Globus pallidus (tissue), 1 donor: ENCODE measurements around the gene MYL6.
A peak's percentile ranks its signal among the peaks of the same experiment; 100 is the strongest.
"Not testable (repeated sequence)": the region's sequence is repeated elsewhere in the genome, so short reads cannot be mapped to it uniquely, and the experiment has no call there.

Source experiments
- DNase-seq: peaks from one replicate; pipeline ENCODE4 v3.0.0-alpha.2; 2015; ENCODE audit warnings: low spot score

Gene MYL6

DNA sequence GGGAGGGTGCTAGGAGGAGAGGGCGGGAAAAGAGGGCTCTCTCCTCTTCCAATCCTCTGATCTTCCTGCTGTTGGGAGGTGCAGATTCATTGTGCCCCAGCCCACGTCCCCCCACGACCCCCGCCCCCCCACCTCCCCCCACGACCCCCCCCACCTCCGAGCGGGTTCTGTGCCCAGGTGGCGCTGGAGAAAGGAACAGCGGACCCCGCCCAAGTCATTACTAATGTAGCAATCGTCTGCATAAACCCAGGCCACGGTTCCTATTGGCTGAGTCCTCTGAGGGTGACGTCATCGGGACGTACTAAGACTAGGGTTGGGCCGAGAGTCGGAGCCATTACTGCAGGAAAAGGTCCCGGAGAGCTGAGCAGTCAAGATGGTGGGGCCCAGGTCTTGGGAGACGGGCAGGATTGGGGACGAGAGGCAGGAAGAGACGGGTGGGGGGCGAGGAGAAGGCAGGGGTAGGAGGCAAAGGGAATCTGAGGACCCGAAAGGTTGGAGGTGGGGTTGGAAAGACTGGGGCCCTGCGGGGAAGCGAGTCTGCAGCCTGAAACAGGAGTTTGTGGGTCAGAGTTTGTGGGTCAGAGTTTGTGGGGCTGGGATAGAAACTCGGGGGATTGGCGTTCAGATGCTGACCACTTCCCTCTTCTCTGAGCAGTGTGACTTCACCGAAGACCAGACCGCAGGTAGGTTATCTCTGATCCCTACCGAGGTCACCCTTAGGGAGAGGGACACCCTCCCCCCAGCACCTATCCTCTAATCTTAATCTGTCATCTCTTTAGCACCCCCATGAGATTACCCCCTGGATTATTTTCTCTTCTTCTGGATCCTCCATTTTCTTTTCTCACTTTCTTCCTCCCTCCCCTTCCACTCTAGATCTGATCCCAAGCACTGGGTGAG is at the start of gene MYL6:
TSS of gene MYL6 (plus strand) at position 331 of the 897 bp plus-strand sequence. CDS start at position 374, 43 bp downstream.
- peak; percentile 98 for DNase-seq

DNA sequence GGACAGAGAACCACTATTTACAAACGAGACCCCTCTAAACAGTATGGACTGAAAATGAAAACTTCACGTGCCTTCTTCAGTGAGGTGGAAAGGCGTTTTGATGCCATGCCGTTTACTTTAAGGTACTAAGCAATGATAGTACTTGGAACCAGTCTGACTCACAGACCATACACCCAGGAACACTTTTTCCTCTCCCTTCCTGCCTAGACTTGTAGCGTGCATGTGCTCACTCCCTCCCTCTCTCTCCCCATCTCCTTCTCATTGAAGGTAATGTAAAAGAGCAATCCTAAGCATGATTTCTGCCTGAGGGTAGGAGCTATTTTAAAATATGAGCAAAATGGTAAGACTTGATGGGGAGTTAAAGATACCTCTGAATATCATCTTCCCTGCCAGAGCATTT is 47.6 kb upstream of the MYL6 start:
- DNase-seq = no peak

DNA sequence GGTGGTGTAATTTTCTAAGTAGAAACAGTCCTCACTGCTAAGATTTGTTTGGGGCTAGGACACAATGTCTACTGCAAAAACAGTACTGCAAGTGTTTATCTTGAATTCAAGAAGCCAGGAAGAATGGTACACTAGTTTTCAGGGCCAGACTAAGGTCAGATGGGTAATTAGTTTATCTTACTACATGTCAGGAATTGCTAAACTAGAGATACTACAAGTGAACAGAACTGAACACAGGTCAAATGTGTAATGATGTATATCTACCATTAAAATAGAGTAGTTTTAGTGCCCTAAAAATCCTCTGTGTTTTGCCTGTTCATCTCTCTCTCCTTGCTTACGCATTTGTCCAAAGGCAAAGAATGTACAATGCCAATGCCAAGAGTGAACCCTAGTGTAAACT is 44.1 kb upstream of the MYL6 start:
- DNase-seq = no peak

DNA sequence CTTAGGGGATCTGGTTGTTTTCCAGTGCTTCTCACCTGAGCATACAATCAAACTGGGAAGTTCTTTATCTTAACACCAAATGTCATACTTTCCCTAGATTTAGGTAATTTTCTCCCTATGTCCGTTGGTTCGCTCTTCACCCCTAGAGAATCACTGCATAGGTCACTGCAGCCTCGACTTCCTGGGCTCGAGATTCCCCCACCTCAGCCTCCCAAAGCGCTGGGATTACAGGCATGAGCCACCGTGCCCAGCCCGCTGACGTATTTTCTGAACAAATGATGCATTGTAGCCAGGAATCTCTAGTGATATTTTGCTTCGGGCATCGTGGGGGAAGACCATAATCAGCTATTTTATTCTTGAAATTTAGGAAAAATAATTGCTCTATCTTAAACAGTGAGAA is 42.8 kb upstream of the MYL6 start:
- DNase-seq = peak; percentile 26

DNA sequence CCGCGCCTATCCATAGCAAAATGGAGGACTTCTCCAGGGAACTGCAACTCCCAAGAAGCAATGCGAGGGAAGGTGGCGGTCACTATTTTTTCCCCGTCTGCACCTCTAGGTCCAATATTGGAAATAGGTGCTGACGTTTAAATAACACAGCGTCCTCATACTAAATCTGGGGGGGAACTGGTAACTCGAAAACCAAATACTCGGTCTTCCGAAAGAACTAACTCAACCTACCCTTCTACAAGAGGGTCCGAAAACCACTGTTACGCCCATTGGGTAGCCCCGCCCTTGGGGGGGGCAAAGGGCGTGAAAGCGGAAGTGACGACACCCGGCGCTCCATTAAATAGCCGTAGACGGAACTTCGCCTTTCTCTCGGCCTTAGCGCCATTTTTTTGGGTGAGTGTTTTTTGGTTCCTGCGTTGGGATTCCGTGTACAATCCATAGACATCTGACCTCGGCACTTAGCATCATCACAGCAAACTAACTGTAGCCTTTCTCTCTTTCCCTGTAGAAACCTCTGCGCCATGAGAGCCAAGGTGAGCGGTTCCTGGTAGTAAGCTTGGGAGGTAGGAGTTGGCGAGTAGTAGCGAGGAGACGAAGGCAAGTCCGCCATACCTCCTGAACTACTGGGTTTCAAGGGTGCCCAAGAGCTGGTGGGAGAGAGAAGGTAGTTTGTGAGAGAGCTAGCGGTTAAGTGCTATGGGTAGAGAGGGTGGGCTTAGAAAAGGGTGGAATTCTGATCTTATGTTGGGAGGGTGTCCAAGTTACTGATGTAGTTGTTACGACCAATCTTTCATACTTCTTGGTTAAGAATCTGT is 41.7 kb upstream of the MYL6 start, which contains the start of gene RPL41:
TSS of gene RPL41 (plus strand) at position 367 of the 815 bp plus-strand sequence.
- peak; percentile 97 for DNase-seq

DNA sequence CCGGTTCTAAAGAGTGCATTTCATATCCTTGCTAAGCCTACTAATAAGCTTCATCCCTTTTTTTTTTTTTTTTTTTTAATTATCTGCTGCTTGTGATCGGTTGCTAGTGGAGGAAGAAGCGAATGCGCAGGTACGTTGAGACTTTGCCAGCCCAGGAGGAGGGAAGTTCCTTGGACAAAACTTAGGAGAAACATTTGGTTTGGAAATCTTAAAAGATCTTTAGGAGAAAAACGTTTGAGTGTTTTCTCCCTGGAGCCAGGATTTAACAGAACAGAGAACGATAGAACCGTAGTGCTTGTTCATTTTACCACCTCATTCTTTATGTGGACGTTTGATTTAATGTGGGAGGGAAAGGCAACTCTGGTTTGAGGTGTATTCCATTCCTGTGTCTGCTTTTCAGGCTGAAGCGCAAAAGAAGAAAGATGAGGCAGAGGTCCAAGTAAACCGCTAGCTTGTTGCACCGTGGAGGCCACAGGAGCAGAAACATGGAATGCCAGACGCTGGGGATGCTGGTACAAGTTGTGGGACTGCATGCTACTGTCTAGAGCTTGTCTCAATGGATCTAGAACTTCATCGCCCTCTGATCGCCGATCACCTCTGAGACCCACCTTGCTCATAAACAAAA is 41.0 kb upstream of the MYL6 start:
- not testable (repeated sequence) for DNase-seq

DNA sequence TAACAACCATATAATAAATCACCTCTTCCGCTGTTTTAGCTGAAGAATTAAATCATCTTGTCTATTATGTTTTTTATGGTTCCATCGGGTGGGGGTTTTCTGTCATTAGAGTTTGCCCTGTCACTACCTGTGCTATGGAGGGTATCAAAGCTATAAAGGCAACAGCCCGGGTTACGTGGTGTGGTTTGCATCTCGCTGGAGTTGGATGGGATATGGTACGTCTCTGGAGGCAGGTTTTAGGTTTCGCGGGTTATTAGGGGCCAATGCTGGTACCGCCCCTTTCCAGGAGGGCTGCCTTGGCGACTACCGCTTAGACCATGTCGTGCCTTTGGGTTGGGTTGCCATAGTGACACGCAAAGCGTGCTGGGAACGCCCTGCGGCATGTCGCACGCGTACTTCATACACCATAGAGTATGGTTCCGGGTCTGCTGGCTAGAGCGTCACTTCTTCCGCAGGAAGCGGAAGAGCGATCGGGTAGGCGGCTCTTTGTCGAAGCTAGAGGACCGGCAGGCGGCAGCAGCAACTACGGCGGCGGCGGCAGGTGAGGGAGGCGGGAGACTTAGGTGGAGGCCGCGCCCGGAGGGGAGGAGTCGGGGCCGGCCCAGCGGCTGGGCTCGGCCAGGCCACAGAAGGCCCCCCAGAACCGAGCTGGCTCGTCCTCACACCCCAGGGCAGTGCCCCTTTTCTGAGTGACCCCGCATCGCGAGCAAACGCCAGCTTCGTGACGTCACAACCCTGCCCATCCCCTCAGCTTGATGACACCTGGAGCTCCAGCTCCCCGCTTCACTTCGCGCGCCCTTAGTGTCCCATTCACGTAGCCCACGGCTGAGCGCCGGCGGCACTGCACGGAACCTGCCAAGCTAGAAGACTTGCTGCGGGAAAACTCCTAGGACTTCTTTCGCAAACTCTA is 40.1 kb upstream of the MYL6 start, which contains the start of gene ZC3H10:
TSS of gene ZC3H10 (plus strand) at position 489 of the 910 bp plus-strand sequence. CDS start 2,297 bp downstream, outside the sequence.
- DNase-seq = peak; percentile 97

DNA sequence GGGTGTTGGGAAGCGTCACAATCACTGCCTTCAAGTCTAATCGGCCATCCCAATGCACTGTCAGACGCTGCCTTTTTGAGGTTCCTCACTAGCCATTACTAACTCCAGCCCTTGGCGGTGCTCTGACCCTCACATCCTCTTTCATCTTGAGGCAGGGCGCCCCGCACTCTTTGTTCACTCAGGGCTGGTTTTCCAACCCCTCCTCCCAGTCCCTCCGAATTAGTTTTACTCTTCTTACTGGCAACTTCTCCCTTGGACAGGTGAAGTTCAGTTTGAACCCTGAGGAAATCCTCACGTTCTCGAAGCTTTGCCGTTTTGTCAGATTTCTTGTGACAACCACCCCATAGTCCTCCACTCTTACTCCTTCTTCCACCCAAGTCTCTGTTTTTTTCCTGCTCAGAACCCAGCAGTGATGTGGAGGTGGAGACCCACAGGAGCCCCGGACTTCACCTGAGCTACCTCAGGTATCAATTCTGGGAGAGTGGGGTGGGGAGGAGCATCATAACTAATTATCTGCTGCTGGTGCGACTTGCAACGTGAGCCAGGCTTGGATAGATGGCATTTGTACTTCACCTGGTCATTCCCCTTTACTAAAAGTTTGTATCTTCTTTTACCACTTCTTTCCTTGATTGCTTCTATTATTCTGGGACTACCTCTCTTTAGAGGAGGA is 39.3 kb upstream of the MYL6 start:
- DNase-seq = no peak

DNA sequence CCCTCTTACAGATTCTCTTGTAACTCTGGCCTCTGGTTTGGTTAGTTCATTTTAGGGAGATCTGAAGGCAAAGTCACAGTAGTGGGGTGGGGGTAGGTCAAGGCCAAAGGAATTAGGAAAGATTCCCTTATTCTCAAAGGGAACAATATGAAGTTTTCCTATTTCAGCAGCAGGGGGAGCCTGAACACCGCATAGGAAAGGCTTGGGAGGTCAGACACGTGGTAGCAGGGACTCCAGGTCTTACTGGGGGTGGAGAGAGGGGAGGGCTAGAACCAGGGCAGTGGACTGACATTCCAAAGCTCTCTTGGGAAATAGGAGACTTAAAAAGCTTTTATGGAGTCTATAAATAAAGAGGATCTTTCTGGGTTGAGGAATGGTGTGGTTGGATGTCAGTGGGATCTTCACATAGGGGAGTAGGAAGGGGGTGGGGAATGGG is 38.8 kb upstream of the MYL6 start:
- DNase-seq = peak; percentile 71

DNA sequence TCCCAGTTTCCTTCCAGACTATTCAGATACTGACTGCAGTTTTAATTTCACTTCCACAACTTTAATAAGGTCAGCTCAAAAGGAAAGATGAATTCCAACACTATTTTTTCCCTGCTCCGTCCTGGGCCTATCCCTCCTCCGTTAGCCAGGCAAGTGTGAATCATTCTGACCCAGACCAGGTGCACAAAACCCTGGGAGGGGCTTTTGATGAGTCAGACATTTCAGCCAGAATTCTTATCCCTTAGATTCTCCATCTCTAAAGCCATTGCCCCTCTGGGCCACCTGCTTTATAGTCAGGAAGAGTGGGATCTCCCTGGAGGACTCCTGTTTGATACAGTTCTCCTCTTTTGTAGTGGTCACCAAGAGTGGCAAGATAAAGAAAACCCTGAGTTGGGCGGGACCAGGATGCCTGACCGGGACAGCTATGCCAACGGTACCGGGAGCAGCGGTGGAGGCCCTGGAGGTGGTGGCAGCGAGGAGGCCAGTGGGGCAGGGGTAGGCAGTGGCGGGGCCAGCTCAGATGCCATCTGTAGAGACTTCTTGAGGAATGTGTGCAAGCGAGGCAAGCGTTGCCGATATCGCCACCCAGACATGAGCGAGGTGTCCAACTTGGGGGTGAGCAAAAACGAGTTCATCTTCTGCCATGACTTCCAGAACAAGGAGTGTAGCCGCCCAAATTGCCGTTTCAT is 37.9 kb upstream of the MYL6 start:
- no peak for DNase-seq

DNA sequence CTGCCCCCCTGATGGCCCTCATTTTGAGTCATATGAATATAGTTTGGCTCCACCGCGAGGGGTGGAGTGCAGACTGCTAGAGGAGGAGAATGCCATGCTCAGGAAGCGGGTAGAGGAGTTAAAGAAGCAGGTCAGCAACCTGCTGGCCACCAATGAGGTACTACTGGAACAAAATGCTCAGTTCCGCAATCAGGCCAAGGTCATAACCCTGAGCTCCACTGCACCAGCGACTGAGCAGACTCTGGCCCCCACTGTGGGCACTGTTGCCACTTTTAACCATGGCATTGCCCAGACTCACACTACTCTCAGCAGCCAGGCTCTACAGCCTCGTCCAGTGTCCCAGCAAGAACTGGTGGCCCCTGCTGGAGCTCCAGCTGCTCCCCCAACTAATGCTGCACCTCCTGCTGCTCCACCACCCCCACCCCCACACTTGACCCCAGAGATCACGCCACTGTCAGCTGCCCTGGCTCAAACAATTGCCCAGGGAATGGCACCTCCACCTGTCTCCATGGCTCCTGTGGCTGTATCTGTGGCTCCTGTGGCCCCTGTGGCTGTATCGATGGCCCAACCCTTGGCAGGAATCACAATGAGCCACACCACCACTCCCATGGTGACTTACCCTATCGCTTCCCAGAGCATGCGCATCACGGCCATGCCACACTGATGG is 36.8 kb upstream of the MYL6 start:
- DNase-seq = no peak

DNA sequence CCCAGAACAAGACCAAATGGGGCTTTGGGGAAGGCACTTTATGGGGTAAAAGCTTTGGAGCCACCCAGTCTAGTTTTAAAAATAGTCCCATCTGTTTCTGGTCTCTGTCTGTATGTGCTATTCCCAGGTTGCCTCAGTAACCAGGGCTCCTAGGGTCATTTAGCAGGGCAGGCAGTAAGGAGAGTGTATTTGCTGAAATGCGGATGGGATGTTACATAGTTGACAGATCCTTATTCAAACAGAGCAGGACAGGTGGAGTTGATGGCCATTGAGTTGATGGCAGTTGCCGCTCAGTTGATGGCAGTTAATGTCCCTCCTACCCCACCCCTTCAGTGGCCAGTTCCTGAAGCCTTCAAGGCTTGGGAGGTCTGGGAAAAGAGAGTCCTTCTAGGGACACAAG is 35.5 kb upstream of the MYL6 start:
- no peak for DNase-seq

DNA sequence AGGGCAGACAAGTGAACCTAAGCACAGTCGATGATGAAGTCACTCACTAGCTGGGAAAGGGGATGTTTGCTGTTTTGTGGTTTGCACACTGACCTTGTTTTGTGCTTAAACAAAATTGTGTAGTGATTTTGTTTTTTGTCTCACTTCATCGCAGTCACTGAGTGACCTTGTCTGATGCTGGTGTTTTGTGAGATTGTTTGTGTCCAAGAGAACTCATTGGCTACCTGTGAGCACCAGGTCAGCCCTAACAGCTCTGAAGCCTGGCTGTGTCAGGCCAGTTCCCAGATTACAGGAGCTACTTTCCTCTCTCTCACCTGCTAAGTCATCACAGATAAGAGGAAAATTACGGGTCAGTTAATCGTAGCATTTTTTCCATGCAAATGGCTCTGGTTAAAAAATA is 34.0 kb upstream of the MYL6 start:
- no peak for DNase-seq

DNA sequence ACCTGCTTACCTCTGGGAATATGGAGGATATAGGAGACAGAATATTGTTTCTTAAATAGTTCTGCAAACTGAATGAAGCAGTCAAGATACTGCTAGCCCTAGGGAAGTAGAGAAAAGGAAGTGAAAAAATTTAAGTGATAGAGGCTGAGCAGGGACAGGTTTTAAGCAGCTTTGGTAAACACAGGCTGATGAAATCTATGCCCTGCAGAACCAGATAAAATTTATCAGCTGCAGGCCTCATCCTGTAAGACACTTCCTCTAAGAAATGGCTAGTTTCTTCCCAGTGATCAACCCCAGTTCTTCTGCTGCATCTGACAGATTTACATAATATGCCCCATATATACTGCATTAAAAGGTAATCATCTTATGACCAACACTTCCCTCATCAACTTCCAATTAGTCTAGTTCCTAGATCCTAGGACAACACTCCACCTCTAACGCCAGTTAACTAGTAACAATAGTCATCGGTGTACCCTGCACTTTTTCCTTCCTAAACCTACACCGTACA is 31.4 kb upstream of the MYL6 start:
- DNase-seq = no peak

DNA sequence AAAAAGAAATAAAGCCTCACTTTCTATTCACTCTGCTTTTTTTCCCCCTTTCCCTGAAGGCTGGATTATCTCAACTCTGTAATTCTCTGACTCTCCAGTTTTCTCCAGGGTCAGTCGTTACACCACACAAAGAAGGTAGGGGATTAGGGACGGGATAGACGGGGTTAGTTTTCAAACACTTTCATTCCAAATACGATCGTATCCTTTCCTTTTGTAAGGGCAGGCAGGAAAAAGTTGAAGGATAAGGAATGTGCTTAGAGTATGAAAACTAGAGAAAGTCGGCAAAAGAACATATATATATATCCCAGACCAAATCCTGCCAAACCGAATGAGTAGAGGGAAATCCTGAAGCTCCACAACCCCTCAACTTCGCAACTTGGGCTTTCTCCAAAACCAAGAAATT is 30.7 kb upstream of the MYL6 start:
- DNase-seq = no peak

DNA sequence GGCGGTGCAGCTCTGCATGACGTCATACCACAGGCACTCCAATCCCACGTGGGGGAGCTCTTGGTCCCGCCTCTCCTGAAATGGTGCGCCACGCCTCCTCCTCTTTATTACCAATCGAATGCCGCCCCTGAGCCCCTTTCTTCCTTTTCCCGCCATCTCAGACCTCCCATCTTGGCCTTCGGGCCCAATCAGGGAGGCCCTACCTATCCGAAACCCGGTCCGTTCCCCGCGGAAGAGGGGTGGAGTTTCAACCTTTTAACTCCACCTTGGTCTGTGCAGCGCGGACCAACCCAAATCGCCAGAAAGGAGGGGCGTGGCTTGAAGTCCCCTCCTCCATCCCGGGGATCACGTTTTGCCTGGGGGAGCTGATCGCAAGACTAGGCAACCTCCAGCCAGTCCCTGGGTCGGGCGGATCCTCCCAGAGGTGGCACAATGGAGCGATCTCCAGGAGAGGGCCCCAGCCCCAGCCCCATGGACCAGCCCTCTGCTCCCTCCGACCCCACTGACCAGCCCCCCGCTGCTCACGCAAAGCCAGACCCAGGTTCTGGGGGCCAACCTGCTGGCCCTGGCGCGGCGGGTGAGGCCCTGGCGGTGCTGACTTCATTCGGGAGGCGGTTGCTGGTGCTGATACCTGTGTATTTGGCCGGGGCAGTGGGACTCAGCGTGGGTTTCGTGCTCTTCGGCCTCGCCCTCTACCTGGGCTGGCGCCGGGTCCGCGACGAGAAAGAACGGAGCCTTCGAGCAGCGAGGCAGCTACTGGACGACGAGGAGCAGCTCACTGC is 30.1 kb upstream of the MYL6 start, which contains the start of gene ESYT1:
TSS of gene ESYT1 (plus strand) at position 380 of the 782 bp plus-strand sequence. CDS start at position 433, 53 bp downstream.
- peak; percentile 94 for DNase-seq

DNA sequence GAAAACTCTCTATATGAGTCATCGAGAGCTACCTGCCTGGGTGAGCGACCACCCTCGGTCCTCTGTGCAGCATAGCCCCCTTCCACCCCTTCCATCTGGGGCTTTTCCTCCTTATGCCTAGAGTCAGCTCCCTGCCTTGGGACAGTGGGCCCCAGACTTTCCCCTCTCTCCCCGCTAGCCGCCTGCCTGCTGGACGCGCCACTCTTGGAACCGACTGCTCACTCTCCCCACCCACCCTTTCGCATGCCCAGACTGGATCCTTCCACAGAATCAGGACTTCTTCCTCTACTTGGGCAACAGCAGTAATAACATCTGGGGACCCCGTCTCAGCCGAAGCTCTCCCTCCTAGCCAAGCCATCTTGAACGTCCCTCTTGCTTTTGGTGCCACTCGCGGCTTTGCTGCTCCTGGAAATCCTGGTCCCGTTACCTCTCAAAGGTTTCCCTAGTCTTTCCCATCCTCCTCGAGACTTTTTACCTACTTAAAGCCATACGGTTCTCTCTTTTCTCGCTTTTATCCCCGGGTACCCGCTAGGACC is 29.4 kb upstream of the MYL6 start:
- DNase-seq = peak; percentile 23
